PC-9 (cell line): Measurements from ENCODE around the gene KLHL17. TPM values are rescaled to one million over a fixed set of nuclear protein-coding genes. Genes with fewer than 3 reads are reported as not detected.

Experiments used
- Bru-seq: library from RNA; stranded (reverse); fragments of 400-500 nt; gene quantifications from one replicate; lab custom pipeline; 2021; lab: Mats Ljungman, UMichigan
- BruChase-seq, 2 experiments: library from RNA; stranded (reverse); fragments of 400-500 nt; gene quantifications; one replicate each; lab custom pipeline; 2021; lab: Mats Ljungman, UMichigan
- BruUV-seq: library from RNA; stranded (reverse); fragments of 400-500 nt; replicated peaks from 2 replicates; lab custom pipeline; 2021; lab: Mats Ljungman, UMichigan
- CTCF ChIA-PET: fragments of 300-600 bp; sonication (Branson Sonifier 250); formaldehyde crosslinking; loops from one replicate; lab custom pipeline; 2022; ENCODE audit warnings: antibody characterized with exemption; lab: Charles Lee
- POLR2A ChIA-PET: fragments of 300-600 bp; sonication (Branson Sonifier 250); formaldehyde crosslinking; loops from one replicate; lab custom pipeline; 2022; ENCODE audit warnings: antibody characterized with exemption; ENCODE audit not compliant: unreplicated experiment; lab: Charles Lee
- DNase-seq, 2 experiments: peaks; one replicate each; pipeline versions ENCODE4 v3.0.0 to v3.0.0-alpha.2; 2015 to 2022; ENCODE audit warnings: mixed read lengths in 1 of 2
- H2AFZ ChIP-seq: fragments of 200-600 bp; sonication (generic); 2 replicates; pipeline ENCODE4 v1.8.1; 2017; ENCODE audit warnings: antibody characterized with exemption
- H3F3A ChIP-seq: fragments of 200-600 bp; sonication (generic); 2 replicates; pipeline ENCODE4 v1.8.1; 2017; ENCODE audit warnings: antibody characterized with exemption, mild to moderate bottlenecking, low read depth; ENCODE audit not compliant: insufficient read depth
- H3K27ac ChIP-seq: fragments of 200-600 bp; sonication (generic); 2 replicates; pipeline ENCODE4 v1.6.1; 2016; ENCODE audit warnings: mixed run types
- H3K27me3 ChIP-seq: fragments of 200-600 bp; sonication (generic); 2 replicates; pipeline ENCODE4 v1.6.1; 2016; ENCODE audit warnings: low read depth, mixed run types; ENCODE audit not compliant: insufficient read depth
- H3K36me3 ChIP-seq: fragments of 200-600 bp; sonication (generic); 2 replicates; pipeline ENCODE4 v1.6.1; 2016; ENCODE audit warnings: low read depth, mixed run types
- H3K4me1 ChIP-seq: fragments of 200-600 bp; sonication (generic); replicated peaks from 2 replicates; pipeline ENCODE4 v1.6.1; 2016; ENCODE audit warnings: mixed run types; ENCODE audit not compliant: insufficient read depth
- H3K4me2 ChIP-seq: fragments of 200-600 bp; sonication (generic); 2 replicates; pipeline ENCODE4 v1.6.1; 2017; ENCODE audit warnings: mixed run types
- H3K4me3 ChIP-seq: fragments of 200-600 bp; sonication (generic); 2 replicates; pipeline ENCODE4 v1.6.1; 2016; ENCODE audit warnings: mixed run types
- H3K79me2 ChIP-seq: fragments of 200-600 bp; sonication (generic); 2 replicates; pipeline ENCODE4 v1.6.1; 2017; ENCODE audit warnings: low read depth, mixed run types
- H3K9me2 ChIP-seq: fragments of 200-600 bp; sonication (generic); 2 replicates; pipeline ENCODE4 v1.8.1; 2017; ENCODE audit warnings: mild to moderate bottlenecking; ENCODE audit not compliant: insufficient read depth
- H3K9me3 ChIP-seq: fragments of 200-600 bp; sonication (generic); 2 replicates; pipeline ENCODE4 v1.8.1; 2016; ENCODE audit warnings: low read depth; ENCODE audit not compliant: insufficient read depth
- H4K20me1 ChIP-seq: fragments of 200-600 bp; sonication (generic); 2 replicates; pipeline ENCODE4 v1.8.1; 2017; ENCODE audit not compliant: insufficient read depth
- EZH2 ChIP-seq: fragments of 200-600 bp; sonication (generic); IDR thresholded peaks from 2 replicates; pipeline ENCODE4 v1.8.0; 2017; ENCODE audit warnings: antibody characterized with exemption, low read depth
- intact Hi-C: fragments of 100-400 bp; cut with micrococcal nuclease; formaldehyde crosslinking; loops from one replicate; pipeline ENCODE4 v1.10.0; 2022; ENCODE audit not compliant: unreplicated experiment
- long read RNA-seq: library from polyadenylated mRNA; stranded (forward); transcript quantifications from one replicate; pipeline ENCODE4 v2.0.0, GENCODE V29; 2022
- total RNA-seq: library from RNA; stranded (reverse); gene quantifications from 2 replicates; pipeline ENCODE4 v1.2.3, GENCODE V29; 2021
- TF ChIP-seq, protein P1 (sequence below): fragments of 200-600 bp; sonication (generic); conservative IDR thresholded peaks from 2 replicates; pipeline ENCODE4 v1.6.1; 2017; ENCODE audit warnings: mixed run types, antibody characterized with exemption, mild to moderate bottlenecking, moderate library complexity

Gene KLHL17
- 16.8 and 22.7 TPM in 2 replicates for total RNA-seq
- Bru-seq, nascent RNA = percentile 30 among the genes with signal in this experiment
- BruChase-seq, experiment 1, labeled RNA remaining after a 2-hour chase = percentile 46 among the genes with signal in this experiment
- BruChase-seq, experiment 2, labeled RNA remaining after a 6-hour chase = percentile 55 among the genes with signal in this experiment
- long read RNA-seq, partial matches to known transcripts = 2 of 23 reads
- long read RNA-seq, other reads (novel, unspliced or antisense) = 19 of 23 reads

DNA sequence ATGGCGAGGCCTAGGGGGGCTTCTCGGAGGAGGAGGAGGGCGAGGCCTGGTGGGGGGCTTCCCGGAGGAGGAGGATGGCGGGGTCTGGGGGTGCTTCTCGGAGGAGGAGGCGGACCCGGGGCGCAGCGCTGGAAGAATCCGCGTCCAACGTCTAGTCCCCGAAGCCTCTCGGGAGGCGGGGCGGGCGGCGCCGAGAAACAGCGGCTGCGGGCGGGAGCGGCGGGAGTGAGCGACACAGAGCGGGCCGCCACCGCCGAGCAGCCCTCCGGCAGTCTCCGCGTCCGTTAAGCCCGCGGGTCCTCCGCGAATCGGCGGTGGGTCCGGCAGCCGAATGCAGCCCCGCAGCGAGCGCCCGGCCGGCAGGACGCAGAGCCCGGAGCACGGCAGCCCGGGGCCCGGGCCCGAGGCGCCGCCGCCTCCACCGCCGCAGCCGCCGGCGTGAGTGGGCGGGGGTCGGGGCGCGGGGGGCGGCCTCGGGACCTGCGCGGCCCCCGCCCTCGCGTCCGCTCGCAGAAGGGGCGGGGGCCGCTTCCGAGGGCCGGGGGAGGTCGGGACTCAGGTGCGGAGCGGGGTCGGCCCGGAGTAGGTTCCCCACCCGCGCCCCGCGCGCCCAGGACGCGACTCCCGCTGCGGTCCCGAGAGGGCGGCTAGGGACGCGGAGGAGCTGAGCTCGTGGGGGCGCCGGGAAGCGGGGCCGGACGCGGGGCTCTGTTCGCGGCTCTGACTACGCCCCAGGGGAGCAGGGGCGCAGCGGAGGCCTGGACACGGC, at the start of gene KLHL17:
Gene KLHL17 (plus strand): TSS at position 222 of the 769 bp plus-strand sequence. CDS start 110 bp downstream, at position 332.
- Histone ChIP-seq H3K79me2 (peaks cover 28% of the 10 kb centered on the region), H3K4me3 (peak within 1 kb of the TSS; percentile 100; the same call in 1 of the 2 replicates), H3K27me3 (no peaks in the 10 kb centered on the region), H3K9me2 (no peaks in the 10 kb centered on the region), H2AFZ (peak within 1 kb of the TSS; percentile 48; the same call in 1 of the 2 replicates), H3K27ac (no peak within 1 kb of the TSS), H3K9me3 (no peaks in the 10 kb centered on the region), H3K4me2 (peak within 1 kb of the TSS; percentile 98), H3F3A (peaks cover 4% of the 10 kb centered on the region; the same call in 1 of the 2 replicates), H3K4me1 (peaks cover 13% of the 10 kb centered on the region), H4K20me1 (peaks cover 13% of the 10 kb centered on the region), H3K36me3 (0 out of 2 replicates have a peak, but pooled peaks cover 4% of the 10 kb centered on the region)
- intact Hi-C loops = no loop called here
- ChIA-PET CTCF (no interaction called here), POLR2A (no interaction called here)
- no TSS peak for BruUV-seq
- TF ChIP-seq, protein P1, sequence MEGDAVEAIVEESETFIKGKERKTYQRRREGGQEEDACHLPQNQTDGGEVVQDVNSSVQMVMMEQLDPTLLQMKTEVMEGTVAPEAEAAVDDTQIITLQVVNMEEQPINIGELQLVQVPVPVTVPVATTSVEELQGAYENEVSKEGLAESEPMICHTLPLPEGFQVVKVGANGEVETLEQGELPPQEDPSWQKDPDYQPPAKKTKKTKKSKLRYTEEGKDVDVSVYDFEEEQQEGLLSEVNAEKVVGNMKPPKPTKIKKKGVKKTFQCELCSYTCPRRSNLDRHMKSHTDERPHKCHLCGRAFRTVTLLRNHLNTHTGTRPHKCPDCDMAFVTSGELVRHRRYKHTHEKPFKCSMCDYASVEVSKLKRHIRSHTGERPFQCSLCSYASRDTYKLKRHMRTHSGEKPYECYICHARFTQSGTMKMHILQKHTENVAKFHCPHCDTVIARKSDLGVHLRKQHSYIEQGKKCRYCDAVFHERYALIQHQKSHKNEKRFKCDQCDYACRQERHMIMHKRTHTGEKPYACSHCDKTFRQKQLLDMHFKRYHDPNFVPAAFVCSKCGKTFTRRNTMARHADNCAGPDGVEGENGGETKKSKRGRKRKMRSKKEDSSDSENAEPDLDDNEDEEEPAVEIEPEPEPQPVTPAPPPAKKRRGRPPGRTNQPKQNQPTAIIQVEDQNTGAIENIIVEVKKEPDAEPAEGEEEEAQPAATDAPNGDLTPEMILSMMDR = no peak
- no peak for TF ChIP-seq EZH2
- DNase-seq = peak in 1 of 2 experiments; percentile 67

DNA sequence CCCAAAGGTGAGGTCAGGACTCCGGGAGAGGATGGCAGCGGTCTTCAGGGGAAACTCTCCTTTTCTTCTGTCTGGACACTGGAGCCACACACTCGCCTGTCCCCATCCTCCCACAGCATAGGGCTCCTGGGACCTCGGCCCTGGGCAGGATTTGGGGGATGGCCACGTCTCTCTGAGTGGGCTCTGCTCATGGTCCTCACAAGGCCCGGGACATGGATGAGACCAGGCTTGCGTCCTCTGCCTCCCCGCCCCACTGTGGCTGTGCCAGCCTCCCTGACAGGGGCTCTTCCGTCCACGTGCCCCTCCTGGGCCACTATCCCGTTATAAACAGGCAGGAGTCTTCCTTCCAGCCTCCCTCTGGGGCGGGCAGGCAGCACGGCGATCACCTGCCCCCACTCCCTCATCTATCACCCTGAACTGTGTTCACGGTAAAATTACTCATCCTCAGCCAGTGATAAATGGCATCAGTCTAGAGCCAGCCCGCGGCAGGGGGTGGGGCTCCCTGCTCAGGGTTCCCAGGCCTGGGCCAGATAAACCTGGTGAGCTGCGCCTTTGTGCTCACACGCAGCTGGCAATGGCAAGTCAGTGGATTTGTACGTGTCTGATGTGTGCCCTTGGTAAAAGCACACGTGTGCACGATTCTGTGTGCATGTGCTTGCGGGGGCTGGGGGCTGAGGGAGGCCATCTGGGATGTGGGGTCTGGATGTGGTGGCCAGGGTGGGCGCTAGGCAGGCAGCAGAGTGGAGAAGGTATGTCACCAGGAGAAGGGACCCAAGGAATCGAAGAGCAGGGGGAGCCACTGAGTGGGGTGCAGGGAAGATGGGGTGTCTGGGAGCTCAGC, 49.3 kb upstream of the KLHL17 start:
- TF ChIP-seq, protein P1 = no peak
- TF ChIP-seq EZH2 = no peak
- Histone ChIP-seq H3K27me3 (peaks cover 16% of the 10 kb centered on the region; the same call in 1 of the 2 replicates), H3K79me2 (no peaks in the 10 kb centered on the region), H3K4me1 (peaks cover 27% of the 10 kb centered on the region), H3K9me3 (no peaks in the 10 kb centered on the region), H2AFZ (no peak overlapping the region), H3K36me3 (no peaks in the 10 kb centered on the region), H3K4me2 (peak overlapping the region; percentile 50), H3K4me3 (no peak overlapping the region), H3F3A (peaks cover 22% of the 10 kb centered on the region), H4K20me1 (no peaks in the 10 kb centered on the region), H3K27ac (no peak overlapping the region), H3K9me2 (no peaks in the 10 kb centered on the region)
- ChIA-PET CTCF (no interaction called here), POLR2A (no interaction called here)
- no TSS peak for BruUV-seq
- intact Hi-C loops = no loop called here
- DNase-seq = peak; percentile 61 to 74
